Neural cell (in vitro differentiated cells): ENCODE results near the gene KCTD17. TPM values are rescaled to one million over a fixed set of nuclear protein-coding genes. Genes with fewer than 3 reads are reported as not detected.

Experiments used
- H2AFZ ChIP-seq: fragments of 200-600, 300-800 bp; sonication (generic), shearing (Covaris generic); 2 replicates; pipeline ENCODE4 v1.6.0; 2014; ENCODE audit warnings: low read depth, mild to moderate bottlenecking, antibody characterized with exemption, low read length, moderate library complexity
- H3F3A ChIP-seq: fragments of 200-600 bp; shearing (Covaris generic); 2 replicates; pipeline ENCODE4 v1.6.1; 2016; ENCODE audit warnings: mild to moderate bottlenecking, moderate library complexity, mixed read lengths, antibody characterized with exemption, low read length; ENCODE audit not compliant: insufficient read depth, poor library complexity, severe bottlenecking
- H3K27ac ChIP-seq: fragments of 200-600, 300-800 bp; sonication (generic), shearing (Covaris generic); 2 replicates; pipeline ENCODE4 v1.5.1; 2014; ENCODE audit warnings: mild to moderate bottlenecking, low read length, moderate library complexity
- H3K27me3 ChIP-seq: fragments of 300-800, 200-600 bp; sonication (generic), shearing (Covaris generic); 2 replicates; pipeline ENCODE4 v1.6.0; 2014; ENCODE audit warnings: mild to moderate bottlenecking, low read depth, low read length, moderate library complexity; ENCODE audit not compliant: insufficient read depth
- H3K36me3 ChIP-seq: fragments of 300-800, 200-600 bp; sonication (generic), shearing (Covaris generic); 2 replicates; pipeline ENCODE4 v1.5.1; 2014; ENCODE audit warnings: mild to moderate bottlenecking, antibody characterized with exemption, low read length, moderate library complexity; ENCODE audit not compliant: insufficient read depth
- H3K4me2 ChIP-seq: fragments of 300-800, 200-600 bp; sonication (generic), shearing (Covaris generic); 2 replicates; pipeline ENCODE4 v1.6.0; 2014; ENCODE audit warnings: mild to moderate bottlenecking, low read length
- H3K4me3 ChIP-seq: fragments of 300-800, 200-600 bp; sonication (generic), shearing (Covaris generic); 2 replicates; pipeline ENCODE4 v1.5.1; 2014; ENCODE audit warnings: mild to moderate bottlenecking, low read length, moderate library complexity
- H3K79me2 ChIP-seq: fragments of 200-600 bp; shearing (Covaris generic); replicated peaks from 2 replicates; pipeline ENCODE4 v1.6.0; 2014; ENCODE audit warnings: mild to moderate bottlenecking, low read length, moderate library complexity; ENCODE audit not compliant: insufficient read depth
- H3K9ac ChIP-seq: fragments of 300-800, 200-600 bp; sonication (generic), shearing (Covaris generic); 2 replicates; pipeline ENCODE4 v1.6.1; 2016; ENCODE audit warnings: mild to moderate bottlenecking, low read length, mixed read lengths
- H3K9me2 ChIP-seq: fragments of 200-600 bp; shearing (Covaris generic); 2 replicates; pipeline ENCODE4 v1.6.1; 2016; ENCODE audit warnings: mild to moderate bottlenecking, low read length, mixed read lengths; ENCODE audit not compliant: insufficient read depth
- H3K9me3 ChIP-seq: fragments of 200-600, 300-800 bp; sonication (generic), shearing (Covaris generic); 2 replicates; pipeline ENCODE4 v1.6.1; 2016; ENCODE audit warnings: mild to moderate bottlenecking, mixed run types, low read length, moderate library complexity, mixed read lengths
- H4K20me1 ChIP-seq: fragments of 200-600 bp; shearing (Covaris generic); 2 replicates; pipeline ENCODE4 v1.6.1; 2016; ENCODE audit warnings: mild to moderate bottlenecking, mixed run types; ENCODE audit not compliant: insufficient read depth
- EP300 ChIP-seq: fragments of 450-650 bp; conservative IDR thresholded peaks from 2 replicates; pipeline ENCODE4 v1.6.1; 2014; ENCODE audit warnings: antibody characterized with exemption, mild to moderate bottlenecking, moderate library complexity; ENCODE audit not compliant: poor library complexity, severe bottlenecking
- EZH2 ChIP-seq: fragments of 200-600, 300-800 bp; shearing (Covaris generic), sonication (generic); IDR thresholded peaks from 2 replicates; pipeline ENCODE4 v1.6.1; 2014; ENCODE audit warnings: antibody characterized with exemption, low read length, borderline replicate concordance, mild to moderate bottlenecking; ENCODE audit not compliant: insufficient read depth, poor library complexity, severe bottlenecking
- MXI1 ChIP-seq: fragments of 450-650 bp; conservative IDR thresholded peaks from 2 replicates; pipeline ENCODE4 v1.6.1; 2014; ENCODE audit warnings: antibody characterized with exemption, mild to moderate bottlenecking; ENCODE audit not compliant: poor library complexity, severe bottlenecking
- POLR2AphosphoS5 ChIP-seq: IDR thresholded peaks from 2 replicates; pipeline ENCODE4 v1.6.1; 2012
- RAD21 ChIP-seq: fragments of 450-650 bp; conservative IDR thresholded peaks from 2 replicates; pipeline ENCODE4 v1.6.1; 2014; ENCODE audit warnings: antibody characterized with exemption, mild to moderate bottlenecking, moderate library complexity
- REST ChIP-seq: IDR thresholded peaks from 2 replicates; pipeline ENCODE4 v1.6.1; 2012; ENCODE audit warnings: borderline replicate concordance
- SMC3 ChIP-seq: fragments of 450-650 bp; conservative IDR thresholded peaks from 2 replicates; pipeline ENCODE4 v1.6.1; 2014; ENCODE audit warnings: antibody characterized with exemption, mild to moderate bottlenecking, moderate library complexity; ENCODE audit not compliant: poor library complexity
- TAF1 ChIP-seq: IDR thresholded peaks from 2 replicates; pipeline ENCODE4 v1.6.1; 2012; ENCODE audit warnings: low read depth
- polyA plus RNA-seq: library from polyadenylated mRNA; depleted of rRNA; stranded (reverse); fragments of >200 nt; gene quantifications from 2 replicates; pipeline ENCODE4 v1.2.3, GENCODE V29; 2014
- TF ChIP-seq, protein P1 (sequence below): fragments of 450-650 bp; IDR thresholded peaks from 2 replicates; pipeline ENCODE4 v1.5.1; 2014; ENCODE audit warnings: antibody characterized with exemption, mild to moderate bottlenecking, moderate library complexity; ENCODE audit not compliant: poor library complexity, severe bottlenecking

Gene KCTD17
- polyA plus RNA-seq, 1 donor from 2014 or later, result 96.3 TPM

GRCh38 chr22:37021041-37021440 is 30.5 kb upstream of the KCTD17 start:
- Histone ChIP-seq H3K27me3 (no peaks in the 10 kb centered on the region), H3K36me3 (no peaks in the 10 kb centered on the region), H3K9me2 (no peaks in the 10 kb centered on the region), H4K20me1 (no peaks in the 10 kb centered on the region), H3F3A (no peaks in the 10 kb centered on the region), H3K4me2 (no peak overlapping the region), H3K79me2 (peaks cover 10% of the 10 kb centered on the region), H2AFZ (no peak overlapping the region), H3K9me3 (no peaks in the 10 kb centered on the region), H3K4me3 (no peak overlapping the region), H3K9ac (no peak overlapping the region), H3K27ac (no peak overlapping the region)
- TF ChIP-seq POLR2AphosphoS5, result no peak
- TF ChIP-seq, protein P1, sequence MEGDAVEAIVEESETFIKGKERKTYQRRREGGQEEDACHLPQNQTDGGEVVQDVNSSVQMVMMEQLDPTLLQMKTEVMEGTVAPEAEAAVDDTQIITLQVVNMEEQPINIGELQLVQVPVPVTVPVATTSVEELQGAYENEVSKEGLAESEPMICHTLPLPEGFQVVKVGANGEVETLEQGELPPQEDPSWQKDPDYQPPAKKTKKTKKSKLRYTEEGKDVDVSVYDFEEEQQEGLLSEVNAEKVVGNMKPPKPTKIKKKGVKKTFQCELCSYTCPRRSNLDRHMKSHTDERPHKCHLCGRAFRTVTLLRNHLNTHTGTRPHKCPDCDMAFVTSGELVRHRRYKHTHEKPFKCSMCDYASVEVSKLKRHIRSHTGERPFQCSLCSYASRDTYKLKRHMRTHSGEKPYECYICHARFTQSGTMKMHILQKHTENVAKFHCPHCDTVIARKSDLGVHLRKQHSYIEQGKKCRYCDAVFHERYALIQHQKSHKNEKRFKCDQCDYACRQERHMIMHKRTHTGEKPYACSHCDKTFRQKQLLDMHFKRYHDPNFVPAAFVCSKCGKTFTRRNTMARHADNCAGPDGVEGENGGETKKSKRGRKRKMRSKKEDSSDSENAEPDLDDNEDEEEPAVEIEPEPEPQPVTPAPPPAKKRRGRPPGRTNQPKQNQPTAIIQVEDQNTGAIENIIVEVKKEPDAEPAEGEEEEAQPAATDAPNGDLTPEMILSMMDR, result no peak
- TF ChIP-seq MXI1, result no peak
- no peak for TF ChIP-seq EP300
- no peak for TF ChIP-seq SMC3
- TF ChIP-seq EZH2, result no peak
- no peak for TF ChIP-seq REST
- no peak for TF ChIP-seq RAD21
- TF ChIP-seq TAF1, result no peak

GRCh38 chr22:37021710-37022482 is 29.6 kb upstream of the KCTD17 start:
- Histone ChIP-seq H3K27me3 (no peaks in the 10 kb centered on the region), H3K4me3 (no peak overlapping the region), H3K36me3 (no peaks in the 10 kb centered on the region), H3K4me2 (no peak overlapping the region), H3F3A (no peaks in the 10 kb centered on the region), H3K9me3 (no peaks in the 10 kb centered on the region), H3K9ac (no peak overlapping the region), H3K27ac (no peak overlapping the region), H3K79me2 (peaks cover 10% of the 10 kb centered on the region), H3K9me2 (no peaks in the 10 kb centered on the region), H4K20me1 (no peaks in the 10 kb centered on the region), H2AFZ (no peak overlapping the region)
- TF ChIP-seq, protein P1, result peak; percentile 53
- TF ChIP-seq POLR2AphosphoS5, result no peak
